Medulla oblongata (tissue), 1 donor: ENCODE measurements around the gene ABLIM3.

Experiments
- DNase-seq: peaks from one replicate; pipeline ENCODE4 v3.0.0-alpha.2; 2015; ENCODE audit errors: extremely low spot score

ABLIM3 gene

GRCh38 chr5:149133795-149134777 is 7.2 kb upstream of the ABLIM3 start:
- no peak for DNase-seq

DNA sequence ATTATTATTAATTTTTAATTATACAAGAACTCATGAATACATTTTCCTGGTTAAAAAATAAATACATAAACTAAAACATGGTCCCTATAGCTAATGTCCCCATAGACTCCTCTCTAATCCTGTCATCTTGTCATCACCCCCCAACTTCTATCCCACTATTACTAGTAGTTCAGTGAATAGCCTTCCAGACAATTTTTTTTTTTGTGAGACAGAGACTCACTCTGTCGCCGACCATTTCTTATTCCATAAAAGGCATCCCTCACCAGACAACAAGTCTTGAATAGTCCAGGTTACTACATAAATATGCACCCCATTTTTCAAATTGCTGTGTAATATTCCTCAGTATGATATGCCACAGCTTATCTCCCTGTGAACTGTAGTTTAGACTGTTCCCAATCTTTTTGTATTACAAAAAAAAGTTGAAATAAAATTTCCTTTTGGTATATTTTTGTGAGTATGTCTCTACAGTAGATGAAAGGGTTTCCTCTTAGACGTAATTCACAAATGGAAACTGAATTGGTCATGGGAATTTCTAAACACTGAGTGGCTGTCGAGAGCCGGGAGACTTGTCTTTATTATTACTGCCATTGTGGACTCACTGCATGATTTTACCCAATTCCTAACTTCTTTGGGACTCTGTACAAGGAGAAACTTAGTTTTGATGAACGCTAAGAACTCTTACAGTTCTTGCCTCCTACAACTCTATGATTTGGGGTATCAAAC is 6.4 kb upstream of the ABLIM3 start:
- no peak for DNase-seq

DNA sequence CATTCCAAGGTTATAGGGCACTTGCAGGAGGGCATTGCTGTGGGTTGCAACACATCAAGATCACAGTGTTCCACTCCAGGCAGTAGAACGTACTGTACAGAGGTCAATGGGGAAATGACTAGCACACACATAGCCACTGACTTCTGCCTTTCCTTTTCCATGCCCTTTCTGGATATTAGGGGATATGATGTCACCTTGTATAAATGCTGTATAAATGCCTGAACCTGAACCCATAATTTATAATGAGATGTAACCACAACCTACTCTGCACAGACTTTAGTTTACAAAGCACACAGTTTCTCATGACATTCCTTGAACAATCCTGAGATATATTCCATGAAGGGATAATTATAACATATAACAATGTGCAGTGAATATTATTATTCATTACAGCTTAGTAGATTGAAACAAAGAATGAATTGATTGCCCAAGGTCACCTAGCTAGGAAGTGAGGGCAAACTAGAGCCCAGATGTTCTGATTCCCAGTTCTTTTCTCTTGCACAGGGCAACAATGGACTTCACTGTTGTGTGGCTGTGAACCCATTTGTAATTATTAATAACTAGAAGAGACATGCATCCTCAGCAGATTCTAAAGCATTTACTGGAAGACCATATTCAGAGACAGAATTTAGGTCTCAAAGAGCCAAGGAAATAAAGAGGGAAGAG is 5.6 kb upstream of the ABLIM3 start:
- DNase-seq: no peak

DNA sequence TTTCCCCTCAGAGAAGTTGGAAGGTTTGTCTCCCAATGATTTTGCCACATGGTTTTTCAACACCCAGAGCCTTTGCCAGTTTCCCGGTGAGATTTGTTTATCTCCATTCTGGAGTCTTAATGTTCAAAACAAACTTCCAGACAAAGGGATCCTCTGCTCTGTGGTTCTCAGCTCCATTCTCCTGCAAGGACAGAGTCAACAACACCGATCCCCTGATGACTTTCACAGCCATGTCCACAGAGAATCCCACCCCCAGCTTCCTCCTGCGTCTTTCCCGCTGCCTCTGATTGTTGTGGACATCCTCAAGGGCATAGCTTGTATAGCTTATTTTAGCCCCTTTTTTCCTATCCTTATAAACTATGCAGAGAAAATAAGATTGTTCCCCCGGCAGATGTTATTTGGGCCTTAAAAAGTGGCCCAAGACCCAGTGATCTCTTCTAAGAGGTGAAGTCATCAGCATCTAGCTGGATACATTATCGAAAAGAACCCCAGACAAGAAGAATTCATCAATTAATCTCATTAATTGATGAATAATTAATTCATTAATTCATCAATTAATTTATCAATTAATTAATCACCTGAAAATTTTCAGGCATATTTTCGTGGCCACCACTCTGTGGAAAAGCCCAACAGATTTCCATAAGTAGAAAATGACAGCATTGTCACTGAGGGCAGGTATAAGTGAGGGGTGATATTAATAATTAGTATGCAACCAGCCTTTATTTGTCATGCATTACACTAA is 2.9 kb upstream of the ABLIM3 start:
- no peak for DNase-seq

- DNase-seq: no peak
Observed at GRCh38 chr5:149140197-149141002, 893 bp upstream of the ABLIM3 start.

DNA sequence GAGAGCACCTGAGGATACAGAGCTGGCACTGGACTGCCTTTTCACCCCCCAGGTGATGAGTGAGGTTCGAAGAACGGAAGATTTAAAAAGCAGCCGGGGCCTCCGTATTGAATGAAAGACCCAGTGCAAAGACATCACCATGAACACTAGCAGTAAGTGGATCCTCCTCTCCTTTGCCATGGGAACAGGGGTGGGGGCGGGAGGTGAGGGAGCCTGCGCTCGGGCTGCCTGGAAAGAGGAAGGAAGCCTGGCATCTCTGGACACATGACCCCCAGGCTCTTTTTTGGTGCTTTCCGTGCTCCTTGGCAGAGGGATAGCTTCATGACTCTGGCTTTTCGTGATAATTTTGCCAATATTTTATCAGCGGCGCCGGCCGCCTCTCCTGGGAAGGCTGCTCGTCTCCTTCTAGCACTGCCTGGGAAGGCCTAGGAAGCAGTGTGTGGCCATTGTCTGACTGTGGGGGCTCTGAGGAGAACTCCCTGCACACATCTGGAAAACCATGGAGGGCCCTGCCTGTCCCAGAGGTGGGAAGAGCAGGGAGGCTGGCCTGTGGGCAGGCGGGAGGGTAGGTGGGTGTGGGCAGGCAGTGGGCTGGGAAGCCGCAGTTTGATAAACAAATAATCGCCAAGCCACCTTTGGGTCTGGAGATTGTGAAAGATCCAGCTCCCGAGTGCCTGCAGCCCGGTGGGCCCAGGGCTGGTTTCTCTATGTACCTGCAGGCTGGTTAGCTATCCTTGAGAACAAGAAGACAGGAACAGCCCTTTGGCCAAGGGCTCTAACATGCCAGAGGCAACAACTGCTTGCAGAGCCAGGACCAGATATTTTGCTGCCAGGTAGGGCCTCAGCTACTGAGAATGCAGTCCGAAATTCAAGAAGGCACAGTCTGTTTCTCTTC is 911 bp downstream of the ABLIM3 start:
- peak; percentile 57 for DNase-seq

DNA sequence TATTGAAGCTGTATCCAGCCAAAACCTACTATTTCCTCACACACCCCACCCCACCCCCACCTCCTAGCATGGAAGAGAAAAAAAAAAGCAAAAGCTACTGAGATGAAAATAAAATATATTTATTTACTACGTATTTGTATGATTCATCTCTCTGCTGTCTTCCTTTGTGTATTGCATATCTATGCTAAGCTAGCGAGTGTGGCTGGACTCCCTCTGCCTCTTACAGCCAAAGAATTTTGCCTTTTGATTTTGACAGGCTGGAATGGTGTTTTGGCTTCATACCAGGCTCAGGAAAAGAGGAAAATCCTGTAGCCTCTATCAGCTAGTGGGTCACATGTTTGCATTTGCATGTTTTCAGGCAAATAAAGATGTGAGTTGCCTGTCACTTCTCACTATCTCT is 2.2 kb downstream of the ABLIM3 start:
- no peak for DNase-seq

DNA sequence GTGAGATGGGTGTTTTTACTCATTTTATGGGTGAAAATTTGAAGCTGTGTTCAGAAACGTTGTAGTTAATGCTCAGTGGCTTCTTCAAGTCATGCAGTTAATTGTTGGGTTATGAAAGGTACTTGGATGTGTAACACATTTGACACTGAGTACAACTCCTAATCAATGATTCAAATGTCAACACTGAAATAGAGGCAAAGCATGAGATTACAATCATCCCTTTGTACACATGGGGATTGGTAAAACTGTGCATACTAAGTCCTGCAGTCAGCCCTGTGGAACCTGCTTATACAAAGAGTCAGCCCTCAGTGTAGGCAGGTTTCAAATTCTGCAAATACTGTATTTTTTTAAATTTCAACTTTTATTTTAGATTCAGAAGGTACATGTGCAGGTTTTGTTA is 3.3 kb downstream of the ABLIM3 start:
- DNase-seq: no peak

GRCh38 chr5:149145138-149145537 is 3.8 kb downstream of the ABLIM3 start:
- no peak for DNase-seq

DNA sequence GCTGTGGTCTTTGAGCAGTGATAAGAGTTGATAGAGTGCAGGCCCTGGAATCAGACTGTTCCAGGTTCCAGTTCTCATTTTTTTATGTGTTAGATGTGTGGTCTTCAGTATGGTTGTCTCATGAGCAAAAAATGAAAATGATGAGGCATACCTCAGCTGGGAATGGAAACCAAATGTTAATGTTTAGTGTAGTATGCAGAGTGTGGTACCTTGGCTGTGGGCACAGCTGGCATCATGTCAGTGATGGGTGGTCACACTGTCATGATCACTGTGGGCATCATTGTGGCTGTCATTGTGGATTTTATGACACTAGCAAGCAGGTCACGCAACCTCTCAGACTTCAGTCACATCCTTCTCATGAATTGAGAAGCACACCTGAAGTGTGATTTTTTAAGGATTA is 6.4 kb downstream of the ABLIM3 start:
- no peak for DNase-seq

DNA sequence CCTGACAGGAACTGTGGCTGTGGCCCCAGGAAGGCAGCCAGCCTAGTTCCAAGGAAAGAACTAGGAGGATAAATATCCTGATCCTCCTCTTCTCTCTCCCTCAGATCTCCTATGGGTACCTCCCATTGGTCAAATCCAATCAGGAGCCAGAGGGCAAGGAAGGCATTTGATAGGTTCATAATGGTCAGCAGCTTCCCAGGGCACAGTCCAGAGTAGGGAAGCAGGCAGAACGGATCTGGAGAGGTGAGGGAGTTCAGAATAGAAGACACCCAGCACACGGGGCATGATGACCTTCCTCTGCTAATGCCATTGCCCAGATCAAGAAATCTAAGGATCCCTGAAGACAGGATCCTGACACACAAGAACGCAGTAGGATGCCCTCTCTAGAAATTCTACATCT is 8.6 kb downstream of the ABLIM3 start:
- no peak for DNase-seq

DNA sequence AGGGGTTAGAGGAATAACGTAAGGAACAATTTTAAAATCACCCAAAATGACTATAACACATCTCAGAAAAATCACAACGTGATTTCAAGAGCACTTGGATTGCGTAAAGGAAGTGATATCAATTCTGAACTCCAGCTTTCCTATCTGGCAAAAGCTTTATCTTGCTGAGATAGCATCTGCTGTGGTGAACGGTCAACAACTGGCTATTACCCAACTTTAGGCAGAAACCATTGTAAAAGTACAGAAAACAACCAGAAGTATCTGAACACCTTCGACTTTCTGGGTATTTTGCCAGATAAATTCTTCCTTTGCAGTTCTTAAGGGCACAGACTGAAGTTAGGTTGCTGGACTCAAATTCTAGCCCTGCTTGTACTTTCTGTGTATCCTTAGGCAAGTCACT is 9.2 kb downstream of the ABLIM3 start:
- no peak for DNase-seq

DNA sequence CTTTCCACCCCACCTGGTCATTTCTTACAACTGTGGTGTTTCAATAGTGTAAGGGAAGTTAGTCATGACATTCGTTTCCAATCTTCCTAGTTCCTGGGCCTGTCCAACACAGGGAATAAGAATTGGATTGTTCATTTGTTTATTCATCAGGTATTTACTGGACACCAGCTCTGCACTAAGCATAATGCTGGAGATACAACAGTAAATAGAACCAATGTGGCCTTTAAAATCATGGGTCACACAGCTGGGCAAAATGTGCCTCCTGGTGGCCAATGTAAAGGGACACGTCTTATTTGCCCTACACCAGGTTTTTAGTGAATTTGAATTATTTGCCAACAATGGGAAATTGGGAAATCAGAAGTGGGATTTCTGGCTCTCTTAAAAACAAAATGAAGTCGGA is 10.4 kb downstream of the ABLIM3 start:
- no peak for DNase-seq

DNA sequence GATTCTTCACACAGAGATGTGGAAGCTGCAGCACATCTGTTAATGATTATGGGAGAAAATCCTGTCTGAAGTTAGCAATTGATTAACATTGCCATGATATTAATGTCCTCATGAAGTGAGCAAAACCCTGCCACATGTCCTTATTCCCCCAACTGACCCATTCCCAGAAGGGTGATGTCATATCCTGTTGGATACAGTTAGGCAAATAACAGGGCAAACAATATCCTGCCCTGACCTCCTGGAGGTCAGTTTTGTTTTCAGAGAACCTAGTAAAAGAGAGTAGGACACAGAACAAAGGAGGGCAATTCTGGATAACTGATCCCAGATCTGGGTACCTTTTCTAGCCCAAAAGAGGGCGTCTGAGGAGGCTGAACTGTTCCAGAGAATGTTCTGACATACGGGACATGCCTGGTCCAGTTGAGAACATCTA is 11.0 kb downstream of the ABLIM3 start:
- DNase-seq: no peak

GRCh38 chr5:149153193-149153750 is 12.0 kb downstream of the ABLIM3 start:
- no peak for DNase-seq

GRCh38 chr5:149153751-149154610 is 12.7 kb downstream of the ABLIM3 start:
- DNase-seq: no peak

DNA sequence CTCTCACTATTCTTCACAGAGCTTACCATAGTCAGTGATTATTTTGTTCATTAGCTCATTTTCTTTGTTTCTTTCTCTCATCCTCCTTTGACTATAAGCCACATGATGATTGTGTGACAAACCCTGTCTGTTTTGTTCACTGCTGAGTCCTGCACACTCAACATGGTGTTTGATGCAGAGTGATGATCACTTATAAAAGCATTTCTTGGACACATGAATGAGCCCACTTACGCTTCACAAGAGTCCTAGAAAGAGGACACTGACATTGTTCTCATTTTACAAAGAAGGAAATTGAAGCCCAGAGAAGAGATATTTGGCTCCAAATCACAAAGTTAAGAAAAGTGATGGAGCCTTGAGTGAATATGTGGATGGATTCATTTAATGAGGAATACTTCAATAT is 13.4 kb downstream of the ABLIM3 start:
- peak; percentile 30 for DNase-seq

DNA sequence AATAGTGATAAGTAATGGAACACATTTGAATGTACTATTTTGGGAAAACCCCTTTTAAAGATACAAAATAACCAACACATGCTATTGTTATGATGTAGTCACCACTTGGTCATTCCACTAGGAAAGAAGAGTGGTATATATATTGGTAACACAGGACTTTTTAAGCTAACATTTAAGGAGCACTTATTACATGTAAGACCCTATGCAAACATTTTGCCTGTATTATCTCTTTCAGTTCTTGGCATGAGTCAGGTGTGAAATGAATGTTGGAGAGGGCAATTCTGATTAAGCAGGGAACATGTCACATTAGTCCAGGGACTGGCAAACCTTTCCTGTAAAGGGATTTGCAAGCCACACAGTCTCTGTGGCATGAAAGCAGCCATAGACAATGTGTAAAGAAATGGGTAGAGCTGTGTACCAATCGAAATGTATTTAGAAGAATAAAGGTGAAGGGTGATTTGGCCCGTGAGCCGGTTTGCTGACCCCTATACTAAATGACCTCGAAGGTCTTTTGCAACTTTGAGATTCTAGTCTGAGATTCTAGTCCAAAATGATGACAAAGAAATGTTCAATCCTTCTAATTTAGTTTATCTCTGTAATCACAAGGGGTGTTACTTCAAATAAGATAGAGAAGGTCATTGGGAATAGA is 15.3 kb downstream of the ABLIM3 start:
- no peak for DNase-seq
